Measurements from ENCODE around the gene FGFR1OP2.
A peak's percentile ranks its signal among the peaks of the same experiment; 100 is the strongest.

DNA sequence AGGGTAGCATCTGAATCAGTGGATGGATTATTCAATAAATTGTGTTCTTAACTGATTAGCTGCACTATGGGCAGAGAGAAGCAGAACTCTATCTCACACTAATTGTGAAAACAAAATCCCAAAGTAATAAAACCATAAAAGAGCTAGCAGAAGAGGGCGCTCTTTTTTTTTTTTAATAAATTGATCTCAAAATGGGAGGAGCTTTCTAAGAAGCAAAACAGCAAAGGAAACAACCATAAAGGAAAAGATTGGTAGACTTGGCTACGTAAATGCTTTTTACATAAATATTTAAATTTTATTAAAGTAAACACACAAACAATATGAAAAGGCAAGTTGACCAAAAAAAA, 77.4 kb downstream of the FGFR1OP2 start:
- TF ChIP-seq POLR2A (IDR thresholded peaks at IDR 0.05) (no peak), CTCF (IDR thresholded peaks at IDR 0.05 in 4 of 5, conservative IDR thresholded peaks at IDR 0.05 in 1 of 5) (peak in 2 of 5 experiments; percentile 20 to 36)

Data from gastrocnemius medialis (tissue), 4 donors.